Common myeloid progenitor, CD34-positive (primary cell): ENCODE results near the gene KIF7.

Source experiments
- CTCF ChIA-PET: fragments of 350-600 bp; sonication (Branson Sonifier 250); formaldehyde crosslinking; loops from one replicate; lab custom pipeline; 2021; ENCODE audit warnings: antibody characterized with exemption; lab: Charles Lee
- POLR2A ChIA-PET: fragments of 350-600 bp; sonication (Branson Sonifier 250); formaldehyde crosslinking; loops from one replicate; lab custom pipeline; 2021; ENCODE audit warnings: antibody characterized with exemption; lab: Charles Lee
- DNase-seq, 3 donors: peaks; one replicate each; pipeline versions ENCODE4 v3.0.0 to v3.0.0-alpha.2; 2013
- H3K27ac ChIP-seq, 2 experiments: 1 replicate in 1 of 2; 2 replicates in 1 of 2; pipeline ENCODE4 v1.7.0; 2013; ENCODE audit warnings: inconsistent platforms in 2 of 2, low read length in 2 of 2, mild to moderate bottlenecking in 2 of 2, low read depth in 1 of 2, moderate library complexity in 1 of 2; ENCODE audit not compliant: severe bottlenecking in 2 of 2, insufficient read depth in 1 of 2, poor library complexity in 1 of 2
- H3K27me3 ChIP-seq, 5 experiments: replicated peaks in 2 of 5; 1 replicate in 3 of 5; 2 replicates in 2 of 5; pipeline versions ENCODE4 v1.6.1 to v1.7.0; 2013; ENCODE audit warnings: low read length in 4 of 5, mild to moderate bottlenecking in 2 of 5, moderate library complexity in 2 of 5, inconsistent platforms in 1 of 5; ENCODE audit not compliant: insufficient read depth in 5 of 5, control insufficient read depth in 4 of 5
- H3K36me3 ChIP-seq, 4 experiments: 1 replicate in 2 of 4; 2 replicates in 2 of 4; pipeline versions ENCODE4 v1.6.1 to v1.7.0; 2013; ENCODE audit warnings: low read length in 3 of 4, control low read depth in 1 of 4, mild to moderate bottlenecking in 1 of 4; ENCODE audit not compliant: control insufficient read depth in 4 of 4, insufficient read depth in 4 of 4
- H3K4me1 ChIP-seq, 4 experiments: 1 replicate in 3 of 4; 2 replicates in 1 of 4; pipeline versions ENCODE4 v1.6.1 to v1.7.1; 2013; ENCODE audit warnings: low read length in 3 of 4, mild to moderate bottlenecking in 3 of 4, control low read depth in 1 of 4, inconsistent platforms in 1 of 4, moderate library complexity in 1 of 4; ENCODE audit not compliant: control insufficient read depth in 4 of 4, insufficient read depth in 4 of 4; ENCODE audit errors: control extremely low read depth in 1 of 4
- H3K4me3 ChIP-seq, 7 experiments: 1 replicate in 4 of 7; 2 replicates in 3 of 7; pipeline versions ENCODE4 v1.5.1 to v1.7.0; 2013; ENCODE audit warnings: mild to moderate bottlenecking in 7 of 7, low read length in 6 of 7, moderate library complexity in 6 of 7, inconsistent platforms in 2 of 7, low read depth in 2 of 7, control low read depth in 1 of 7; ENCODE audit not compliant: insufficient read depth in 4 of 7, control insufficient read depth in 1 of 7; ENCODE audit errors: extremely low read depth in 1 of 7
- H3K9me3 ChIP-seq, 5 experiments: 1 replicate in 4 of 5; 2 replicates in 1 of 5; pipeline versions ENCODE4 v1.6.1 to v1.7.1; 2013; ENCODE audit warnings: low read length in 4 of 5, mild to moderate bottlenecking in 2 of 5, inconsistent platforms in 1 of 5, low read depth in 1 of 5, moderate library complexity in 1 of 5; ENCODE audit not compliant: control insufficient read depth in 4 of 5, insufficient read depth in 2 of 5; ENCODE audit errors: control extremely low read depth in 1 of 5
- WGBS: methylation state at CpG from one replicate; pipeline ENCODE4 v1.1.5; 2013; ENCODE audit not compliant: insufficient coverage; 5-methylcytosine and 5-hydroxymethylcytosine counted together

KIF7 gene

GRCh38 chr15:89656116-89656815 is 999 bp upstream of the KIF7 start:
- H3K4me3 ChIP-seq = peak overlapping the region in 1 of 7 experiments; percentile 91
- no peaks in the 10 kb centered on the region for H3K9me3 ChIP-seq
- DNase-seq = peak in 2 of 3 donors; percentile 44 to 64
- ChIA-PET CTCF (interaction anchor here (7.3 kb wide), 1 partner anchor 17 kb away, joined by 46 read pairs; no protein-coding TSS in a partner anchor), POLR2A (no interaction called here)
- H3K27ac ChIP-seq = no peak overlapping the region
- H3K4me1 ChIP-seq = peaks cover 4 to 22% (median 17%) of the 10 kb centered on the region in 4 experiments
- peaks cover 0 to 8% (median 3%) of the 10 kb centered on the region in 4 experiments for H3K36me3 ChIP-seq
- 69% methylated on average over 5 of the region's 7 CpGs for WGBS
- peaks cover 0 to 6% (median 0%) of the 10 kb centered on the region in 5 experiments for H3K27me3 ChIP-seq

GRCh38 chr15:89654301-89654761 is 936 bp downstream of the KIF7 start:
- H3K4me1 ChIP-seq = peaks cover 4 to 22% (median 17%) of the 10 kb centered on the region in 4 experiments
- H3K27me3 ChIP-seq = peaks cover 0 to 4% (median 0%) of the 10 kb centered on the region in 5 experiments
- POLR2A ChIA-PET = interaction anchor here (0.6 to 0.8 kb wide), 2 partner anchors 11 to 747 kb away, joined by 3 read pairs; no protein-coding TSS in a partner anchor
- DNase-seq = no peak
- peak overlapping the region in 1 of 2 experiments; percentile 25 for H3K27ac ChIP-seq
- peak overlapping the region in 6 of 7 experiments; percentile 71 to 91 (median 82) for H3K4me3 ChIP-seq
- WGBS = 33% methylated on average over 9 of the region's 14 CpGs
- H3K9me3 ChIP-seq = no peaks in the 10 kb centered on the region
- peaks cover 0 to 10% (median 4%) of the 10 kb centered on the region in 4 experiments for H3K36me3 ChIP-seq
- CTCF ChIA-PET = interaction anchor here (1.1 kb wide), 1 partner anchor 10 kb away, joined by 3 read pairs; no protein-coding TSS in a partner anchor

- Histone ChIP-seq H3K4me1 (peaks cover 4 to 22% (median 17%) of the 10 kb centered on the region in 4 experiments), H3K9me3 (no peaks in the 10 kb centered on the region), H3K27me3 (peaks cover 0 to 4% (median 0%) of the 10 kb centered on the region in 5 experiments), H3K4me3 (no peak overlapping the region), H3K27ac (no peak overlapping the region), H3K36me3 (peaks cover 0 to 17% (median 4%) of the 10 kb centered on the region in 4 experiments)
- ChIA-PET CTCF (no interaction called here), POLR2A (no interaction called here)
- no CpG with 5 or more reads among the region's 2 CpGs for WGBS
- no peak for DNase-seq
These were observed 1.7 kb downstream of the KIF7 start for GRCh38 chr15:89653578-89653977.

GRCh38 chr15:89652666-89653065 is 2.6 kb downstream of the KIF7 start:
- Histone ChIP-seq H3K36me3 (peaks cover 0 to 24% (median 5%) of the 10 kb centered on the region in 4 experiments), H3K4me1 (peaks cover 4 to 22% (median 17%) of the 10 kb centered on the region in 4 experiments), H3K9me3 (no peaks in the 10 kb centered on the region), H3K4me3 (no peak overlapping the region), H3K27me3 (peaks cover 0 to 4% (median 0%) of the 10 kb centered on the region in 5 experiments), H3K27ac (no peak overlapping the region)
- DNase-seq = no peak
- ChIA-PET POLR2A (no interaction called here), CTCF (no interaction called here)
- WGBS = 98% methylated on average over 12 of the region's 16 CpGs

- no peak for DNase-seq
- ChIA-PET CTCF (no interaction called here), POLR2A (no interaction called here)
- H3K27me3 ChIP-seq = peaks cover 0 to 4% (median 0%) of the 10 kb centered on the region in 5 experiments
- peaks cover 0 to 24% (median 6%) of the 10 kb centered on the region in 4 experiments for H3K36me3 ChIP-seq
- WGBS = 95% methylated on average over 5 of the region's 7 CpGs
- no peak overlapping the region for H3K4me3 ChIP-seq
- no peak overlapping the region for H3K27ac ChIP-seq
- H3K4me1 ChIP-seq = peaks cover 4 to 24% (median 17%) of the 10 kb centered on the region in 4 experiments
- H3K9me3 ChIP-seq = no peaks in the 10 kb centered on the region
These were observed 3.1 kb downstream of the KIF7 start for GRCh38 chr15:89652131-89652530.

- ChIA-PET CTCF (interaction anchor here (1.3 kb wide), 1 partner anchor 23 kb away, joined by 3 read pairs; no protein-coding TSS in a partner anchor), POLR2A (no interaction called here)
- peaks cover 4 to 8% (median 6%) of the 10 kb centered on the region in 4 experiments for H3K4me1 ChIP-seq
- no peak overlapping the region for H3K4me3 ChIP-seq
- H3K36me3 ChIP-seq = peaks cover 0 to 37% (median 10%) of the 10 kb centered on the region in 4 experiments
- DNase-seq = no peak
- peaks cover 0 to 4% (median 0%) of the 10 kb centered on the region in 5 experiments for H3K27me3 ChIP-seq
- H3K27ac ChIP-seq = no peak overlapping the region
- 95% methylated on average over 15 of the region's 15 CpGs for WGBS
- H3K9me3 ChIP-seq = no peaks in the 10 kb centered on the region
These were observed 5.6 kb downstream of the KIF7 start for GRCh38 chr15:89649716-89650115.
